ENCODE measurements around the gene RNASE3. TPM values are rescaled to one million over a fixed set of nuclear protein-coding genes. Genes with fewer than 3 reads are reported as not detected.

RNASE3 gene
- total RNA-seq, 1 donor from 2014 or later: not detected

DNA sequence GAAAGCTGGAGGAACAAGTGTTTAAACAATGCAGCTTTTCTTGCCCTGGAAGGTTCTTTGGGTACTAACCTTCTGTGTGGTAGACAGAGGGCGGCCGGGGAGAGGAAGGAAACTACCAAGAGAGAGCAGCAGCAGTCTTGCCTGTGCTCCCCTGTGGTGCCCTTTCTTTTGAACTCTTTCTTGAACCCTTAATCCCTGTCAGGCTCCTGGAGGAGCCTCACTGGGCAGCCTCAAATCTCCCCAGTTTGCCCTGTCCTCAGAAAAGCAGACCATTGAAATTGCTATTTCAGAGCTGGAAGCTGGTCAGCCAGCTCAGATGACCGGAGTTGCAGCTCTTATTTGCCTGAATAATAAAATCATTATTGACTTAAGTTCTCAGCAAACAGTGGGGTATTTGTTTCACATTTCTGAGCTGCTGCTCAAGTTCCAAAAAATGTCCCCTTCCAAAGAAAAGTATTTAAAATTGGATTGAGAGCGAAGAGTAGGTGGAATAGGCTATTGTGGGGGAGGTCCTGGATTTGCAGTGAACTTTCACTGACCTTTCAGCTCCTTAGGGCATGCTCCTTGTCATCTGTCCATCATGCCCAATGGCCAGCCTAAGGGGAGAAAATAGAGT is 42.1 kb upstream of the RNASE3 start:
- no peaks in the 10 kb centered on the region for H3K9me3 ChIP-seq (ENCODE audit: insufficient read depth, low read depth, low read length)
- Mint-ChIP-seq H3K27me3 (ENCODE audit: low read depth, unreplicated experiment) (peaks cover 2% of the 10 kb centered on the region), H3K9me3 (ENCODE audit: unreplicated experiment) (no peaks in the 10 kb centered on the region), H3K4me1 (ENCODE audit: low read depth, unreplicated experiment) (peaks cover 11% of the 10 kb centered on the region), H3K4me3 (ENCODE audit: unreplicated experiment) (no peak overlapping the region), H3K27ac (ENCODE audit: unreplicated experiment) (no peak overlapping the region), H3K36me3 (ENCODE audit: low read depth, unreplicated experiment) (no peaks in the 10 kb centered on the region)
- H3K27ac ChIP-seq (ENCODE audit: low read depth, low read length): no peak overlapping the region
- peak overlapping the region; percentile 50 for H3K4me2 ChIP-seq (ENCODE audit: low read length)
- H3K4me1 ChIP-seq (ENCODE audit: insufficient read depth, low read length): no peaks in the 10 kb centered on the region
- H4K20me1 ChIP-seq (ENCODE audit: insufficient read depth, low read length): no peaks in the 10 kb centered on the region
- H3K36me3 ChIP-seq (ENCODE audit: insufficient read depth, low read length): no peaks in the 10 kb centered on the region
- H3K27me3 ChIP-seq (ENCODE audit: insufficient read depth, low read length): no peaks in the 10 kb centered on the region
- FAIRE-seq (no peak), DNase-seq (ENCODE audit: low read depth) (no peak)
- no peak for TF ChIP-seq EZH2 (IDR thresholded peaks at IDR 0.05; ENCODE audit: insufficient read depth, low read length)
- TF ChIP-seq, protein P1, sequence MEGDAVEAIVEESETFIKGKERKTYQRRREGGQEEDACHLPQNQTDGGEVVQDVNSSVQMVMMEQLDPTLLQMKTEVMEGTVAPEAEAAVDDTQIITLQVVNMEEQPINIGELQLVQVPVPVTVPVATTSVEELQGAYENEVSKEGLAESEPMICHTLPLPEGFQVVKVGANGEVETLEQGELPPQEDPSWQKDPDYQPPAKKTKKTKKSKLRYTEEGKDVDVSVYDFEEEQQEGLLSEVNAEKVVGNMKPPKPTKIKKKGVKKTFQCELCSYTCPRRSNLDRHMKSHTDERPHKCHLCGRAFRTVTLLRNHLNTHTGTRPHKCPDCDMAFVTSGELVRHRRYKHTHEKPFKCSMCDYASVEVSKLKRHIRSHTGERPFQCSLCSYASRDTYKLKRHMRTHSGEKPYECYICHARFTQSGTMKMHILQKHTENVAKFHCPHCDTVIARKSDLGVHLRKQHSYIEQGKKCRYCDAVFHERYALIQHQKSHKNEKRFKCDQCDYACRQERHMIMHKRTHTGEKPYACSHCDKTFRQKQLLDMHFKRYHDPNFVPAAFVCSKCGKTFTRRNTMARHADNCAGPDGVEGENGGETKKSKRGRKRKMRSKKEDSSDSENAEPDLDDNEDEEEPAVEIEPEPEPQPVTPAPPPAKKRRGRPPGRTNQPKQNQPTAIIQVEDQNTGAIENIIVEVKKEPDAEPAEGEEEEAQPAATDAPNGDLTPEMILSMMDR (IDR thresholded peaks at IDR 0.05; ENCODE audit: insufficient read depth, low read depth, low read length): no peak
- H3K79me2 ChIP-seq (ENCODE audit: insufficient read depth, low read length): no peaks in the 10 kb centered on the region
- H3K4me3 ChIP-seq (ENCODE audit: insufficient read depth, low read depth, low read length): no peak overlapping the region
- no peak overlapping the region for H3K9ac ChIP-seq (ENCODE audit: low read length)
- H2AFZ ChIP-seq (ENCODE audit: low read depth, low read length): no peak overlapping the region

DNA sequence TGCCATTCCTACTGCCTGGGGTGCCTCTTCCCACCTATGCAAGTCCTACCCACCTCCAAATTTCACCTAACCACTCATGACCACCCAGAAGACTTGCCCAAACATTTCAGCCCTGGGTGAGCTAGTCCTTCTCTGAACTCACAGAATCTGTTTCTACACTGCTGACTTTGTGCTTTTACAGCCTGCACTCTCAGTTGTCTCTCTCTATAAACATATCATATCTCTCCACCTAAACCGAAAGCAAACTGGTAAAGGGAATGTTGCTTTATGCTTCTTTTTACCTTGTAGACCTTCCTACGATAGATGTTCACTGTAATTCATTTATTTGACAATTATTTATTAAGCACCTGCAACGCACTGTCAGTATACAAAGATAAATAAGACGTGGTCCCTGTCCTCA is 38.1 kb upstream of the RNASE3 start:
- Histone ChIP-seq H4K20me1 (ENCODE audit: insufficient read depth, low read length) (no peaks in the 10 kb centered on the region), H2AFZ (ENCODE audit: low read depth, low read length) (no peak overlapping the region), H3K4me3 (ENCODE audit: insufficient read depth, low read depth, low read length) (no peak overlapping the region), H3K27ac (ENCODE audit: low read depth, low read length) (no peak overlapping the region), H3K4me1 (ENCODE audit: insufficient read depth, low read length) (no peaks in the 10 kb centered on the region), H3K79me2 (ENCODE audit: insufficient read depth, low read length) (no peaks in the 10 kb centered on the region), H3K9ac (ENCODE audit: low read length) (no peak overlapping the region), H3K36me3 (ENCODE audit: insufficient read depth, low read length) (no peaks in the 10 kb centered on the region), H3K27me3 (ENCODE audit: insufficient read depth, low read length) (peaks cover 2% of the 10 kb centered on the region), H3K4me2 (ENCODE audit: low read length) (no peak overlapping the region), H3K9me3 (ENCODE audit: insufficient read depth, low read depth, low read length) (no peaks in the 10 kb centered on the region)
- no peaks in the 10 kb centered on the region for H3K9me3 Mint-ChIP-seq (ENCODE audit: unreplicated experiment)
- DNase-seq (ENCODE audit: low read depth) (no peak), FAIRE-seq (no peak)
- peaks cover 15% of the 10 kb centered on the region for H3K4me1 Mint-ChIP-seq (ENCODE audit: low read depth, unreplicated experiment)
- no peak overlapping the region for H3K27ac Mint-ChIP-seq (ENCODE audit: unreplicated experiment)
- no peak overlapping the region for H3K4me3 Mint-ChIP-seq (ENCODE audit: unreplicated experiment)
- TF ChIP-seq, protein P1 (IDR thresholded peaks at IDR 0.05; ENCODE audit: insufficient read depth, low read depth, low read length): no peak
- no peaks in the 10 kb centered on the region for H3K36me3 Mint-ChIP-seq (ENCODE audit: low read depth, unreplicated experiment)
- H3K27me3 Mint-ChIP-seq (ENCODE audit: low read depth, unreplicated experiment): peaks cover 6% of the 10 kb centered on the region

DNA sequence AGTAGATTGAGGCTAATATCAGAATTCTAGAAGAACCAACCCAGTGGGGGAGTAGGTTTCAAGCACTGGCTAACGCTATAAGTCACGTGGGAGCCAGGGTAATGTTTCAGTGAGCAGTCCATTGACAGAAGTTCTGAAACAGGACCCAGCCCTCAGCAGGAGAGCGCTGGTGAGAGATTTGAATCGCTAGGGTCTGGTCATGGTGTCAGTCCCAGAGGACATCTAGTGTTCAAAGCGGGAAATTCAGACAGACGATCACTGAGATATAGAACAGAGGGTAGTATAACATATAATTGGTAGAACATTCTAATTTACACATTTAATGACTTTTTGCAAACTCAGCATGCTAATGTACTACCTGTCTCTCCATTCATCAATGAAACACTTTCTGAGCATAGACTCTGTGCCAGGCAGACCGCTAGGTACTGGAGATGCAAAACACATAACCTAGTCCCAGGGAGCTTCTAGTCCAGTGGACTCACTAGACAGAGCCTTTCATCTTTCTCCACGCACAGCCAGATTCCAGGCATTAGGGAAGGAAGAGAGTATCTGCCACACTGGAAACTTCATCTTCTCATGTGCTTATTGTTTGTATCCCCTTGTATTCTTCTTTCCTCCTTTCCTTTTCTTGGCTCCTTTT is 35.4 kb upstream of the RNASE3 start:
- Histone ChIP-seq H3K4me1 (ENCODE audit: insufficient read depth, low read length) (no peaks in the 10 kb centered on the region), H2AFZ (ENCODE audit: low read depth, low read length) (no peak overlapping the region), H3K27me3 (ENCODE audit: insufficient read depth, low read length) (peaks cover 2% of the 10 kb centered on the region), H3K79me2 (ENCODE audit: insufficient read depth, low read length) (no peaks in the 10 kb centered on the region), H3K9ac (ENCODE audit: low read length) (no peak overlapping the region), H4K20me1 (ENCODE audit: insufficient read depth, low read length) (no peaks in the 10 kb centered on the region), H3K4me3 (ENCODE audit: insufficient read depth, low read depth, low read length) (no peak overlapping the region), H3K36me3 (ENCODE audit: insufficient read depth, low read length) (no peaks in the 10 kb centered on the region), H3K27ac (ENCODE audit: low read depth, low read length) (no peak overlapping the region), H3K4me2 (ENCODE audit: low read length) (no peak overlapping the region), H3K9me3 (ENCODE audit: insufficient read depth, low read depth, low read length) (no peaks in the 10 kb centered on the region)
- H3K9me3 Mint-ChIP-seq (ENCODE audit: unreplicated experiment): no peaks in the 10 kb centered on the region
- TF ChIP-seq, protein P1 (IDR thresholded peaks at IDR 0.05; ENCODE audit: insufficient read depth, low read depth, low read length): peak; percentile 64
- no peak for TF ChIP-seq EZH2 (IDR thresholded peaks at IDR 0.05; ENCODE audit: insufficient read depth, low read length)
- H3K36me3 Mint-ChIP-seq (ENCODE audit: low read depth, unreplicated experiment): no peaks in the 10 kb centered on the region
- no peak overlapping the region for H3K27ac Mint-ChIP-seq (ENCODE audit: unreplicated experiment)
- FAIRE-seq (no peak), DNase-seq (ENCODE audit: low read depth) (peak; percentile 46)
- H3K4me1 Mint-ChIP-seq (ENCODE audit: low read depth, unreplicated experiment): peaks cover 5% of the 10 kb centered on the region
- peaks cover 10% of the 10 kb centered on the region for H3K27me3 Mint-ChIP-seq (ENCODE audit: low read depth, unreplicated experiment)
- no peak overlapping the region for H3K4me3 Mint-ChIP-seq (ENCODE audit: unreplicated experiment)

Measured in astrocyte (in vitro differentiated cells and primary cell).